Ovary (tissue), 3 donors: Measurements from ENCODE around the gene ME3.

Experiments
- CTCF ChIP-seq, 3 donors: fragments of 450-650 bp in 2 of 3; fragments of 200-600 bp in 1 of 3; IDR thresholded peaks; one replicate each; pipeline versions ENCODE4 v1.5.1 to v1.8.0; 2016 to 2022; ENCODE audit warnings: antibody characterized with exemption in 3 of 3, mild to moderate bottlenecking in 1 of 3
- EP300 ChIP-seq: sonication (generic); formaldehyde crosslinking; IDR thresholded peaks from one replicate; pipeline ENCODE4 v1.6.1; 2017; ENCODE audit warnings: antibody characterized with exemption
- donor health status: DM: no; HTN: no; CAD: no.

- TF ChIP-seq EP300 (no peak), CTCF (IDR thresholded peaks at IDR 0.05) (no peak)
Observed at GRCh38 chr11:86488553-86488952, 183.9 kb downstream of the ME3 start.
